ENCODE data around the gene BARHL1.

The BARHL1 gene

GRCh38 chr9:132547436-132547835 is 35.0 kb upstream of the BARHL1 start:
- no peak for TF ChIP-seq YY1 (IDR thresholded peaks at IDR 0.05; ENCODE audit: insufficient read depth, insufficient read length)
- TF ChIP-seq SUZ12 (IDR thresholded peaks at IDR 0.05; ENCODE audit: extremely low read depth, insufficient read depth, insufficient read length): no peak
- no peak for TF ChIP-seq ZNF274 (IDR thresholded peaks at IDR 0.05; ENCODE audit: low read depth, low read length)
- Histone ChIP-seq H3K4me3 (ENCODE audit: insufficient read length, low read depth) (no peak overlapping the region), H3K9me3 (ENCODE audit: insufficient read depth, low read length) (no peaks in the 10 kb centered on the region), H3K36me3 (ENCODE audit: insufficient read depth, insufficient read length, low read length) (no peaks in the 10 kb centered on the region), H3K27me3 (ENCODE audit: insufficient read depth, insufficient read length) (peaks cover 2% of the 10 kb centered on the region), H3K9ac (ENCODE audit: insufficient read length, low read depth) (peak overlapping the region; percentile 1), H3K4me1 (ENCODE audit: insufficient read depth, insufficient read length) (peaks cover 28% of the 10 kb centered on the region)
- DNase-seq (ENCODE audit: low read depth, low spot score): no peak

- Histone ChIP-seq H3K9ac (ENCODE audit: insufficient read length, low read depth) (no peak overlapping the region), H3K4me3 (ENCODE audit: insufficient read length, low read depth) (no peak overlapping the region)
These were observed 34.3 kb upstream of the BARHL1 start for GRCh38 chr9:132547976-132548730.

GRCh38 chr9:132548751-132549640 is 33.4 kb upstream of the BARHL1 start:
- TF ChIP-seq ZNF274 (IDR thresholded peaks at IDR 0.05; ENCODE audit: low read depth, low read length) (no peak), SUZ12 (IDR thresholded peaks at IDR 0.05; ENCODE audit: extremely low read depth, insufficient read depth, insufficient read length) (no peak), YY1 (IDR thresholded peaks at IDR 0.05; ENCODE audit: insufficient read depth, insufficient read length) (no peak)
- no peaks in the 10 kb centered on the region for H3K9me3 ChIP-seq (ENCODE audit: insufficient read depth, low read length)
- no peak overlapping the region for H3K4me3 ChIP-seq (ENCODE audit: insufficient read length, low read depth)
- peaks cover 27% of the 10 kb centered on the region for H3K4me1 ChIP-seq (ENCODE audit: insufficient read depth, insufficient read length)
- no peak overlapping the region for H3K9ac ChIP-seq (ENCODE audit: insufficient read length, low read depth)
- peaks cover 2% of the 10 kb centered on the region for H3K27me3 ChIP-seq (ENCODE audit: insufficient read depth, insufficient read length)
- no peak for DNase-seq (ENCODE audit: low read depth, low spot score)
- no peaks in the 10 kb centered on the region for H3K36me3 ChIP-seq (ENCODE audit: insufficient read depth, insufficient read length, low read length)

More at GRCh38 chr9:132547976-132548730, 34.3 kb upstream of the BARHL1 start:
- Histone ChIP-seq H3K36me3 (ENCODE audit: insufficient read depth, insufficient read length, low read length) (no peaks in the 10 kb centered on the region), H3K27me3 (ENCODE audit: insufficient read depth, insufficient read length) (peaks cover 2% of the 10 kb centered on the region), H3K4me1 (ENCODE audit: insufficient read depth, insufficient read length) (peaks cover 28% of the 10 kb centered on the region), H3K9me3 (ENCODE audit: insufficient read depth, low read length) (no peaks in the 10 kb centered on the region)
- no peak for DNase-seq (ENCODE audit: low read depth, low spot score)
- TF ChIP-seq ZNF274 (IDR thresholded peaks at IDR 0.05; ENCODE audit: low read depth, low read length) (no peak), SUZ12 (IDR thresholded peaks at IDR 0.05; ENCODE audit: extremely low read depth, insufficient read depth, insufficient read length) (no peak), YY1 (IDR thresholded peaks at IDR 0.05; ENCODE audit: insufficient read depth, insufficient read length) (no peak)

GRCh38 chr9:132551556-132551955 is 30.9 kb upstream of the BARHL1 start:
- Histone ChIP-seq H3K36me3 (ENCODE audit: insufficient read depth, insufficient read length, low read length) (no peaks in the 10 kb centered on the region), H3K4me1 (ENCODE audit: insufficient read depth, insufficient read length) (peaks cover 17% of the 10 kb centered on the region), H3K9me3 (ENCODE audit: insufficient read depth, low read length) (no peaks in the 10 kb centered on the region), H3K27me3 (ENCODE audit: insufficient read depth, insufficient read length) (no peaks in the 10 kb centered on the region), H3K4me3 (ENCODE audit: insufficient read length, low read depth) (no peak overlapping the region), H3K9ac (ENCODE audit: insufficient read length, low read depth) (peak overlapping the region; percentile 32)
- no peak for DNase-seq (ENCODE audit: low read depth, low spot score)
- TF ChIP-seq ZNF274 (IDR thresholded peaks at IDR 0.05; ENCODE audit: low read depth, low read length) (no peak), YY1 (IDR thresholded peaks at IDR 0.05; ENCODE audit: insufficient read depth, insufficient read length) (no peak), SUZ12 (IDR thresholded peaks at IDR 0.05; ENCODE audit: extremely low read depth, insufficient read depth, insufficient read length) (no peak)

GRCh38 chr9:132552041-132552440 is 30.4 kb upstream of the BARHL1 start:
- Histone ChIP-seq H3K9me3 (ENCODE audit: insufficient read depth, low read length) (no peaks in the 10 kb centered on the region), H3K4me3 (ENCODE audit: insufficient read length, low read depth) (no peak overlapping the region), H3K4me1 (ENCODE audit: insufficient read depth, insufficient read length) (peaks cover 14% of the 10 kb centered on the region), H3K27me3 (ENCODE audit: insufficient read depth, insufficient read length) (no peaks in the 10 kb centered on the region), H3K36me3 (ENCODE audit: insufficient read depth, insufficient read length, low read length) (no peaks in the 10 kb centered on the region), H3K9ac (ENCODE audit: insufficient read length, low read depth) (no peak overlapping the region)
- TF ChIP-seq SUZ12 (IDR thresholded peaks at IDR 0.05; ENCODE audit: extremely low read depth, insufficient read depth, insufficient read length) (no peak), ZNF274 (IDR thresholded peaks at IDR 0.05; ENCODE audit: low read depth, low read length) (no peak), YY1 (IDR thresholded peaks at IDR 0.05; ENCODE audit: insufficient read depth, insufficient read length) (no peak)
- DNase-seq (ENCODE audit: low read depth, low spot score): no peak

GRCh38 chr9:132554755-132555154 is 27.7 kb upstream of the BARHL1 start:
- peaks cover 12% of the 10 kb centered on the region for H3K9me3 ChIP-seq (ENCODE audit: insufficient read depth, low read length)
- no peak overlapping the region for H3K4me3 ChIP-seq (ENCODE audit: insufficient read length, low read depth)
- TF ChIP-seq YY1 (IDR thresholded peaks at IDR 0.05; ENCODE audit: insufficient read depth, insufficient read length) (no peak), SUZ12 (IDR thresholded peaks at IDR 0.05; ENCODE audit: extremely low read depth, insufficient read depth, insufficient read length) (no peak), ZNF274 (IDR thresholded peaks at IDR 0.05; ENCODE audit: low read depth, low read length) (no peak)
- no peak for DNase-seq (ENCODE audit: low read depth, low spot score)
- no peaks in the 10 kb centered on the region for H3K36me3 ChIP-seq (ENCODE audit: insufficient read depth, insufficient read length, low read length)
- H3K9ac ChIP-seq (ENCODE audit: insufficient read length, low read depth): no peak overlapping the region
- H3K4me1 ChIP-seq (ENCODE audit: insufficient read depth, insufficient read length): peaks cover 3% of the 10 kb centered on the region
- no peaks in the 10 kb centered on the region for H3K27me3 ChIP-seq (ENCODE audit: insufficient read depth, insufficient read length)

- H3K4me3 ChIP-seq (ENCODE audit: insufficient read length, low read depth): no peak overlapping the region
- no peak for DNase-seq (ENCODE audit: low read depth, low spot score)
- H3K9ac ChIP-seq (ENCODE audit: insufficient read length, low read depth): no peak overlapping the region
- peaks cover 19% of the 10 kb centered on the region for H3K9me3 ChIP-seq (ENCODE audit: insufficient read depth, low read length)
- H3K27me3 ChIP-seq (ENCODE audit: insufficient read depth, insufficient read length): no peaks in the 10 kb centered on the region
- H3K4me1 ChIP-seq (ENCODE audit: insufficient read depth, insufficient read length): peaks cover 3% of the 10 kb centered on the region
- TF ChIP-seq YY1 (IDR thresholded peaks at IDR 0.05; ENCODE audit: insufficient read depth, insufficient read length) (no peak), SUZ12 (IDR thresholded peaks at IDR 0.05; ENCODE audit: extremely low read depth, insufficient read depth, insufficient read length) (no peak)
- no peaks in the 10 kb centered on the region for H3K36me3 ChIP-seq (ENCODE audit: insufficient read depth, insufficient read length, low read length)
These were observed 26.9 kb upstream of the BARHL1 start for GRCh38 chr9:132555528-132555927.

Data from NT2/D1 (cell line).